ENCODE data around the gene CENPK. TPM values are rescaled to one million over a fixed set of nuclear protein-coding genes. Genes with fewer than 3 reads are reported as not detected.

The CENPK gene
- total RNA-seq, 1 experiment from 2014 or later, result 56.4 TPM

DNA sequence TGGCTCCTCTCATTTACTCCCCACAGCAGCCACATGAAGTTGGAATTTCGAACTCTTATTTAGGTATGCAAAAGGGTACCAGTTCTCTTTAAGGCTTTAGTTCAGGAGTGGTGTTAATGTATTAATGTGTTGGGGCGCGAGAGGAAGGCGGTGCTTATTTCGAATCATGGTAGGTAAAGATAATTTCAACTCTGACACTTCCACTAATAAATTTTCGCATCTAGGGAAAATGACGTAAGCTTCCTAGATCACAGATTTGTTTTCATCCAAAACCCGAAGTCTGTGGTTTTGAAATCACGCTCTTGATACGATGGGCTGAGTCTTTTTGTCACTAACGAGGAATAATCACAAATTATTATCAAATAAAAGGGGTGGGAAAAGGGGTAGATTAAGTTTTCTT is 809 bp upstream of the CENPK start:
- Mint-ChIP-seq H3K27ac (ENCODE audit: unreplicated experiment) (peak overlapping the region; percentile 95), H3K4me1 (ENCODE audit: low read depth, unreplicated experiment) (peaks cover 15% of the 10 kb centered on the region), H3K4me3 (ENCODE audit: unreplicated experiment) (peak overlapping the region; percentile 86), H3K36me3 (ENCODE audit: insufficient read depth, unreplicated experiment) (peaks cover 21% of the 10 kb centered on the region), H3K27me3 (ENCODE audit: insufficient read depth, unreplicated experiment) (no peaks in the 10 kb centered on the region), H3K9me3 (ENCODE audit: unreplicated experiment) (no peaks in the 10 kb centered on the region)
- H3K9me3 ChIP-seq, result no peaks in the 10 kb centered on the region
- TF ChIP-seq, protein P1, sequence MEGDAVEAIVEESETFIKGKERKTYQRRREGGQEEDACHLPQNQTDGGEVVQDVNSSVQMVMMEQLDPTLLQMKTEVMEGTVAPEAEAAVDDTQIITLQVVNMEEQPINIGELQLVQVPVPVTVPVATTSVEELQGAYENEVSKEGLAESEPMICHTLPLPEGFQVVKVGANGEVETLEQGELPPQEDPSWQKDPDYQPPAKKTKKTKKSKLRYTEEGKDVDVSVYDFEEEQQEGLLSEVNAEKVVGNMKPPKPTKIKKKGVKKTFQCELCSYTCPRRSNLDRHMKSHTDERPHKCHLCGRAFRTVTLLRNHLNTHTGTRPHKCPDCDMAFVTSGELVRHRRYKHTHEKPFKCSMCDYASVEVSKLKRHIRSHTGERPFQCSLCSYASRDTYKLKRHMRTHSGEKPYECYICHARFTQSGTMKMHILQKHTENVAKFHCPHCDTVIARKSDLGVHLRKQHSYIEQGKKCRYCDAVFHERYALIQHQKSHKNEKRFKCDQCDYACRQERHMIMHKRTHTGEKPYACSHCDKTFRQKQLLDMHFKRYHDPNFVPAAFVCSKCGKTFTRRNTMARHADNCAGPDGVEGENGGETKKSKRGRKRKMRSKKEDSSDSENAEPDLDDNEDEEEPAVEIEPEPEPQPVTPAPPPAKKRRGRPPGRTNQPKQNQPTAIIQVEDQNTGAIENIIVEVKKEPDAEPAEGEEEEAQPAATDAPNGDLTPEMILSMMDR (IDR thresholded peaks at IDR 0.05; ENCODE audit: insufficient read depth in 1 of 2, low read depth in 1 of 2, low read length in 1 of 2, severe bottlenecking in 1 of 2, unreplicated experiment in 1 of 2), result no peak
- H3K4me1 ChIP-seq, result peaks cover 5% of the 10 kb centered on the region; the same call in 1 of the 2 replicates
- no TSS peak for BruUV-seq (replicated peaks)
- H3K27me3 ChIP-seq (replicated peaks; ENCODE audit: control insufficient read depth, insufficient read depth, low read length), result no peaks in the 10 kb centered on the region
- DNase-seq, result no peak
- H3K36me3 ChIP-seq (ENCODE audit: control insufficient read depth, insufficient read depth, low read length), result no peaks in the 10 kb centered on the region
- ChIA-PET CTCF (no interaction called here), POLR2A (interaction anchor here (0.8 to 1.5 kb wide), 5 partner anchors 11 to 461 kb away, joined by 3 to 19 read pairs (median 6); no protein-coding TSS in a partner anchor)
- peak overlapping the region; percentile 91 for H3K4me3 ChIP-seq (ENCODE audit: low read depth, low read length)
- intact Hi-C loops (cut with micrococcal nuclease; ENCODE audit: unreplicated experiment), result loop anchor here (1.0 kb wide), 2 partner anchors 61 to 528 kb away; partner anchors contain the start of gene TRIM23

DNA sequence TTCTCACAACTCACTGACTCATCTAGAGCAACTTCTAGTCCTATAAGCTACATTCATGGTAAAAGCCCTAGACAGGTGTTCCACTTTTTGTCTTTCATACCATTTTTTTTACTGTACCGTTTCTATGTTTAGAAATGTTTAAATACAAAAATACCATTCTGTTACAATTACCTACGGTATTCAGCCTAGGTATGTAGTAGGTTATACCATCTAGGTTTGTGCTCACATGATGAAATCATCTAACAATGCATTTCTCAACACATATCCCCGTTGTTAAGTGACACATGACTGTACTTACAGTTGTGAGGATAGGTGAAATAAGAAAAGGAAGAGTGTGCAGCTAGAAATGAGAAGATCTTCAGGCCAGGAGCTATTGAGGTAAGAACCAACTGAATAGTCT is 6.2 kb downstream of the CENPK start:
- intact Hi-C loops (cut with micrococcal nuclease; ENCODE audit: unreplicated experiment), result no loop called here
- BruUV-seq (replicated peaks), result no TSS peak
- TF ChIP-seq, protein P1 (IDR thresholded peaks at IDR 0.05; ENCODE audit: insufficient read depth in 1 of 2, low read depth in 1 of 2, low read length in 1 of 2, severe bottlenecking in 1 of 2, unreplicated experiment in 1 of 2), result no peak
- Histone ChIP-seq H3K27me3 (replicated peaks; ENCODE audit: control insufficient read depth, insufficient read depth, low read length) (no peaks in the 10 kb centered on the region), H3K4me1 (peaks cover 2% of the 10 kb centered on the region; the same call in 1 of the 2 replicates), H3K4me3 (ENCODE audit: low read depth, low read length) (no peak overlapping the region), H3K9me3 (no peaks in the 10 kb centered on the region), H3K36me3 (ENCODE audit: control insufficient read depth, insufficient read depth, low read length) (no peaks in the 10 kb centered on the region)
- no peak for DNase-seq
- Mint-ChIP-seq H3K27ac (ENCODE audit: unreplicated experiment) (no peak overlapping the region), H3K4me3 (ENCODE audit: unreplicated experiment) (no peak overlapping the region), H3K36me3 (ENCODE audit: insufficient read depth, unreplicated experiment) (peaks cover 30% of the 10 kb centered on the region), H3K9me3 (ENCODE audit: unreplicated experiment) (no peaks in the 10 kb centered on the region), H3K4me1 (ENCODE audit: low read depth, unreplicated experiment) (no peaks in the 10 kb centered on the region), H3K27me3 (ENCODE audit: insufficient read depth, unreplicated experiment) (no peaks in the 10 kb centered on the region)
- ChIA-PET POLR2A (no interaction called here), CTCF (no interaction called here)

DNA sequence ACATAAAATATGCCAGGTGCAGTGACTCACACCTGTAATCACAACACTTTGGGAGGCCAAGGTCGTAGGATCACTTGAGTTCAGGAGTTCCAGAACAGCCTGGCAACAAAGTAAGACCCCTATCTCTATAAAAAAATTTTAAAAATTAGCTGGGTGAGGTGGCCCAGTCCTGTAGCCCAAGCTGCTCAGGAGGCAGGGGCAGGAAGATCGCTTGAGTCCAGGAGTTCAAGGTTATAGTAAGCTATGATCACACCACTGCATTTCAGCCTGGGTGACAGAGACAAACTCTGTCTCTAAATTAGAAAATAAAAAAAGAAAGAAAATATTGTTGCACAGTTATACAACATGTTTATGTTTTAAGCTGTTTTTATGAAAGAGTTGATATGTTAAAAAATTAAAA is 6.8 kb downstream of the CENPK start:
- POLR2A ChIA-PET, result no interaction called here
- no TSS peak for BruUV-seq (replicated peaks)

More for the DNA sequence above, 6.8 kb downstream of the CENPK start:
- no peak overlapping the region for H3K4me3 ChIP-seq (ENCODE audit: low read depth, low read length)
- no peaks in the 10 kb centered on the region for H3K36me3 ChIP-seq (ENCODE audit: control insufficient read depth, insufficient read depth, low read length)
- Mint-ChIP-seq H3K27me3 (ENCODE audit: insufficient read depth, unreplicated experiment) (no peaks in the 10 kb centered on the region), H3K4me1 (ENCODE audit: low read depth, unreplicated experiment) (no peaks in the 10 kb centered on the region), H3K36me3 (ENCODE audit: insufficient read depth, unreplicated experiment) (peaks cover 30% of the 10 kb centered on the region), H3K9me3 (ENCODE audit: unreplicated experiment) (no peaks in the 10 kb centered on the region), H3K4me3 (ENCODE audit: unreplicated experiment) (no peak overlapping the region), H3K27ac (ENCODE audit: unreplicated experiment) (no peak overlapping the region)
- H3K9me3 ChIP-seq, result no peaks in the 10 kb centered on the region
- no peaks in the 10 kb centered on the region for H3K27me3 ChIP-seq (replicated peaks; ENCODE audit: control insufficient read depth, insufficient read depth, low read length)
- no peak for DNase-seq
- TF ChIP-seq, protein P1 (IDR thresholded peaks at IDR 0.05; ENCODE audit: insufficient read depth in 1 of 2, low read depth in 1 of 2, low read length in 1 of 2, severe bottlenecking in 1 of 2, unreplicated experiment in 1 of 2), result no peak
- H3K4me1 ChIP-seq, result no peaks in the 10 kb centered on the region
- CTCF ChIA-PET, result no interaction called here
- intact Hi-C loops (cut with micrococcal nuclease; ENCODE audit: unreplicated experiment), result no loop called here
